ENCODE measurements around the gene BICRA.
"Not testable (repeated sequence)": the region's sequence is repeated elsewhere in the genome, so short reads cannot be mapped to it uniquely, and the experiment has no call there.

BICRA gene

DNA sequence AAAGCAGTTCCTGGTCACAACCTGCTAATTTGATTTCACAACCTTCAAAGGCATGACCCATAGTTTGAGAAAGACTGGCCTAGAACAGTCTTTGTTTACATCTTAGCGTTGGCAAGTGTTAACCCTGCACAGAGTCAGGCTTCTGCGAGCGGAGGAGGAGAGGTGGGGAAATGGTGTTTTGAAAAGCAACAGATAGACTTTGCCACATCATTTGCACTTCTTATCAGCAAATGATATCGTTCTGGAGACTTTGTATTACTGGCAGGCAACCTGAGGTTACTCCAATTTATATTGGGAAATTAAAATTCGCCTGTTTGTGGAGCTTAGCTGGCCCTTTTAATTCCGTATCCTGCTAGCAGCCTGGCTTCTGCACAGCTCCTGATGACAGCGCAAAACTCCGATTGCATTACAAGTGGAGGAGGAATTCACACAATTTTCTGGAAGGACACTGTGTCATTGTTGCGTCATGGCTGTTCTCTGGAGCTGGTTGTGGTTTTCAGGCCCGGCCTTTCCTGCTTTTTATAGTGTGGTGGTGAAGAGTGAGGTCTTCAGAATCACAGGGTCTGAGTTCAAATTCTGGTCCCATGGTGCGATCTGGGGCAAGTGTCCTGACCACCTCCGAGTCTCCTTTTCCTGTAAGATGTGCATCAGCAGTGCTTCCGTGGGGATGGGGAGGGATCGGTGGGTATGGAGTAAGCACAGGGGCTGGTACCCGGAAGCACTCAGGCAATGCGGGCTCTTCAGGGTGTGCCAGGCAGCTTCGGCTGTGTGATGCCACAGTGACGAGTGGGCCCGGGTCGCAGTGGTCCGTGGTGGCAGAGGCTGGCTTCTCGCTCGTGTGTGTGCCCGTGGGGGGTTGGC is 55.2 kb downstream of the BICRA start:
- DNase-seq = no peak

GRCh38 chr19:47668556-47668955 is 59.6 kb downstream of the BICRA start:
- not testable (repeated sequence) for DNase-seq

DNA sequence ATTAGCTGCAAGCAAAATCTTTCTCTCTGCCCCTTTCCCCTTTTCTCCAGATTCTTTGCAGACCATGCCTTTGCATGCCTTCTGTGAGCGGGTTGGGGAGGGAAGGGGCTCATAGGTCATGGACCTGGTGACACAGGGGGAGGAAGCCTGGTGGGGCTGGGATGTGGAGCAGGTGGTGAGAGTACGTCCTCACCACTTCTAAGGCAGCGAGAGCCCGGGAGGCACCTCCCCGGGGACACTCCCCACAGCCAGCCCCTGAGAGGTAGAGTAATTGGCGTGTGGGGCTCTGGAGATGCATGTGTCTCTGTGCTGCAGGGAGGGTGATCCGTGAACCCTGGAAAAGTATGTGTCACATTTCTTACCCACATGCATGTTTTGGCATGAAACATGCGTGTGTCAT is 61.8 kb downstream of the BICRA start:
- no peak for DNase-seq

DNA sequence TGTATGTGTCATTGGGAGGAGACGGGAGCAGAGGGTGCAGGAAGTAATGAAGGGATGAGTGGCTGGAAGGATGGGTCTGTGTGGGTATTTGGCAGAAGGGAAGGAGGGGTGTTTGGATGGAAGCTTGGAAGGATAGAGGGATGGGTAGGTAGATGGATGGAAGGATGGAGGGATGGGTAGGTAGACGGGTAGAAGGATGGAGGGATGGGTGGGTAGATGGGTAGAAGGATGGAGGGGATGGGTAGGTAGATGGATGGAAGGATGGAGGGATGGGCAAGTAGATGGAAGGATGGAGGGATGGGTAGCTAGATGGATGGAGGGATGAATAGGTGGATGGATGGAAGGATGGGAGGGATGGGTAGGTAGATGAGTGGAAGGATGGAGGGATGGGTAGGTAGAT is 62.6 kb downstream of the BICRA start:
- no peak for DNase-seq

- DNase-seq = no peak
Observed at GRCh38 chr19:47673426-47673825, 64.5 kb downstream of the BICRA start.

GRCh38 chr19:47674548-47674947 is 65.6 kb downstream of the BICRA start:
- no peak for DNase-seq

DNA sequence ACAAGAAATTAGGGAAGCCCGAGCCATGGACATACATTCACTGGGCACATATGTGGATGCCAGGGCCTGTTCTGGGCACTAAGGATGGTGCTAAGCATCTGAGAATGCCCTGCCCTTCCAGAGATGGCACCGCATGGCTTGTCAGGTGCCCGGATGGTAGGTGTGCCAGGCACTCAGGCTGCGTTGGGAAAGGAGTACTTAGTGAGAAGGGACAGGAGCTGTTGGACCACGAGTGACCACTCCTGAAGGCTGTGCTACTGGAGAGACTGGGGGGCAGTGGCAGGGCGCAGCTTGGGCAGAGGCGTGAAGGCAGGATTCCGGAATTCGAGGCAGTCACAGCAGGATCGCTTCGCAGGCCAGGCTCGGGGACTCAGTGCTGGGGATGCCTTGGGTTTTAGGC is 66.3 kb downstream of the BICRA start:
- no peak for DNase-seq

- no peak for DNase-seq
Observed at GRCh38 chr19:47675859-47676258, 66.9 kb downstream of the BICRA start.

DNA sequence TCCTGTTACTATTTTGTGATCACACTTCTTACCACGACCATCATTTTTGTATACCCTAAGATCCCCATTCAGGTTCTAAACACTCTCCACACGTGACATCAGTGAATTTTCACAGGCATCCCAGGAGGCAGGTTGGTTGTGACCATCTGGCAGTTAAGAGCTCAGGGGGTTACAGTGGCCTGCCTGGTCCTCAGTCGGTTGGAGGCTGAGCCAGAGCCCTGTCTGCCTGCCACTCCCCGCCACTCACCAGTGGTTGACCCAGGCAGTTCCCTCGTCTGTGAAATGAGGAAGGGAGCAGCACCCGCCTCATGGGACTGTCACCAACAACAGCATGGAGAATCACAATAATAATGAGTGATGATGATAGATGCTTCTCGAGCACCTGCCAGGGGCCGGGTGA is 67.9 kb downstream of the BICRA start:
- DNase-seq = no peak

GRCh38 chr19:47679251-47679900 is 70.4 kb downstream of the BICRA start:
- no peak for DNase-seq

DNA sequence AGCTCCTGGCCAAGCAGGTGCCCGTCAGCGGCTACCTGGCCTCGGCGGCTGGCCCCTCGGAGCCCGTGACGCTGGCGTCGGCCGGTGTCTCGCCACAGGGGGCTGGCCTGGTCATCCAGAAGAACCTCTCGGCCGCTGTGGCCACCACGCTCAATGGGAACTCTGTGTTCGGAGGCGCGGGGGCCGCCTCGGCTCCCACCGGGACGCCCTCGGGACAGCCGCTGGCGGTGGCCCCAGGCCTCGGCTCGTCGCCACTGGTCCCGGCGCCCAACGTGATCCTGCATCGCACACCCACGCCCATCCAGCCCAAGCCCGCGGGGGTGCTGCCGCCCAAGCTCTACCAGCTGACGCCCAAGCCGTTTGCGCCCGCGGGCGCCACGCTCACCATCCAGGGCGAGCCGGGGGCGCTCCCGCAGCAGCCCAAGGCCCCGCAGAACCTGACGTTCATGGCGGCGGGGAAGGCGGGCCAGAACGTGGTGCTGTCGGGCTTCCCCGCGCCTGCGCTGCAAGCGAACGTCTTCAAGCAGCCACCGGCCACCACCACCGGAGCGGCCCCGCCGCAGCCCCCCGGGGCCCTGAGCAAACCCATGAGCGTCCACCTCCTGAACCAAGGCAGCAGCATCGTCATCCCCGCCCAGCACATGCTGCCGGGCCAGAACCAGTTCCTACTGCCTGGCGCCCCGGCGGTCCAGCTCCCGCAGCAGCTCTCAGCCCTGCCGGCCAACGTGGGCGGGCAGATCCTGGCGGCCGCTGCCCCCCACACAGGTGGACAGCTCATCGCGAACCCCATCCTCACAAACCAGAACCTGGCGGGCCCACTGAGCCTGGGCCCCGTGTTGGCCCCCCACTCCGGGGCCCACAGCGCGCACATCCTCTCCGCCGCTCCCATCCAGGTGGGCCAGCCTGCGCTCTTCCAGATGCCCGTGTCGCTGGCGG is 71.3 kb downstream of the BICRA start:
- no peak for DNase-seq

DNA sequence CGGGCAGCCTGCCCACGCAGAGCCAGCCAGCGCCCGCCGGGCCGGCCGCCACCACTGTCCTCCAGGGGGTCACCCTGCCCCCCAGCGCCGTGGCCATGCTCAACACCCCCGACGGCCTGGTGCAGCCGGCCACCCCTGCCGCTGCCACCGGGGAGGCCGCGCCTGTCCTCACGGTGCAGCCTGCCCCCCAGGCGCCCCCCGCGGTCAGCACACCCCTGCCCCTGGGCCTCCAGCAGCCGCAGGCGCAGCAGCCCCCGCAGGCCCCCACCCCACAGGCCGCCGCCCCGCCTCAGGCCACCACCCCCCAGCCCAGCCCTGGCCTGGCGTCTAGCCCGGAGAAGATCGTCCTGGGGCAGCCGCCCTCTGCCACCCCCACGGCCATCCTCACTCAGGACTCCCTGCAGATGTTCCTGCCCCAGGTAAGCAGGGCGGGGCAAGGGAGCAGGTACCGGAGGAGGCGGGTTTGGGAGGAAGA is 72.0 kb downstream of the BICRA start:
- no peak for DNase-seq

DNA sequence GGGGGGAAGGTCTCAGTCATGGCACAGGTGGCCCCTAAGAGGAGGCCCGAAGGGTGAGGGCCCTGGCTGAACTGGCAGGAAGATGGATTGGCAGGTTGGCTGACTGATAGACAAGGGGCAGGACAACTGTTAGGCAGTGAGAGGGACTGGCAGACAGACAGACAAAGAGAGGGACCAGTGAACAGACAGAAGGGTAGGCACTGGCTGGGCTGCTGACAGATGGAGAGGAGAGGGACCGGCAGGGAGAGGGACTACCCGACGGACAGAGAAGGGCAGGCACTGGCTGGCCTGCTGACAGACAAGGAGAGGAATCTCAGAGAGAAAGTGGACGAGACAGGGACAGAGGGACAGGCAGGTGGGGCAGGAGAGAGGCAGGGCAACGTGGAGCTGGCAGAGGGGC is 72.5 kb downstream of the BICRA start:
- no peak for DNase-seq

DNA sequence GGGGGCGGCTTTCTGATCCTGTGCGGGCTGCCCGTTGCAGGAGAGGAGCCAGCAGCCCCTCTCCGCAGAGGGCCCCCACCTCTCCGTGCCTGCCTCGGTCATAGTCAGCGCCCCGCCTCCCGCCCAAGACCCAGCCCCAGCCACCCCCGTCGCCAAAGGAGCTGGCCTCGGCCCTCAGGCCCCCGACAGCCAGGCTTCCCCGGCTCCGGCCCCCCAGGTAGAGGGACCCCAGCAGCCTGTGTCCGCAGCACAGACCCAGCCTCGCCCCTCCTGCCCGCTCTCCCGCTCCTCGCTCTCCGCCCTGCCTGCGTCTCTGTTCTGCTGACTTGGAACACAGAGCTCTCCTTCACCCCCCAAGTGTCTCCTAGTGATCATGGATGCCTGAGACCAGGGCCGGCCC is 73.0 kb downstream of the BICRA start:
- no peak for DNase-seq

DNA sequence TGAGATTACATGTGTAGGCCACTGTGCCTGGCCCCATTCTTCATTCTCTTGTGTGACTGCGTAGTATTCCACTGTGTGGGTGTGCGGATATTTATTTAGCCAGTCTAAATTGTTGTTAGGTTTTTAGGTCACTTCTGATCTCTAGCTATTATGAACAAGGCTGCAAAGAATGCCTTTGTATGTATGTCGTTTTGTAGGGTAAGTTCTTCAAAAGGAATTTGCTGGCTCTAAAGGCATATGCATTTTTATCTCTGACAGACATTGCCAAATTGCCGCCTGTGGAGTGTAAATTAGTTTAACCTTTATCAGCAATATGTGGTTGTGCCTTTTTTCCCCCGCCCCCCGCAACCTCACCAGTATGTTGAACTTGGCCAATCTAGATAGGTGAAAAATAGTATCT is 74.0 kb downstream of the BICRA start:
- no peak for DNase-seq

- no peak for DNase-seq
Observed at GRCh38 chr19:47686679-47687450, 77.9 kb downstream of the BICRA start.

- no peak for DNase-seq
Observed at GRCh38 chr19:47687906-47688305, 79.0 kb downstream of the BICRA start.

DNA sequence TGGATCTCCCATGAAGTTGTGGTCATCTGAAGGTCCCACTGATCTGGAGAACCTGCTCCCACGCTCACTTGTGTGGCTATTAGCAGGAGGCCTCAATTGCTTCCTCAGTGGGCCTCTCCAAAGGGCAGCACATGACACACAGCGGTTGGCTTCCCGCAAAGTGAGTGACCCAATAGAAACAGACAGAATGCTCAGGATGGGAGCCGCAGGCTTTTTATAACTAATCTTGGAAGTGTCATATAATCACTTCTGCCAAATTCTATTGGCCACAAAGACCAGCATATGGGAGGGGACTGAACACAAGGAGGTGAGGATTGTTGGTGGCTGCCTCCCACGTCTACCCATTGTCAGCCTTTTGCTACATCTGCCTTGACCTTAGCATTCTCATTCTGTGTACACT is 82.2 kb downstream of the BICRA start:
- DNase-seq = no peak

DNA sequence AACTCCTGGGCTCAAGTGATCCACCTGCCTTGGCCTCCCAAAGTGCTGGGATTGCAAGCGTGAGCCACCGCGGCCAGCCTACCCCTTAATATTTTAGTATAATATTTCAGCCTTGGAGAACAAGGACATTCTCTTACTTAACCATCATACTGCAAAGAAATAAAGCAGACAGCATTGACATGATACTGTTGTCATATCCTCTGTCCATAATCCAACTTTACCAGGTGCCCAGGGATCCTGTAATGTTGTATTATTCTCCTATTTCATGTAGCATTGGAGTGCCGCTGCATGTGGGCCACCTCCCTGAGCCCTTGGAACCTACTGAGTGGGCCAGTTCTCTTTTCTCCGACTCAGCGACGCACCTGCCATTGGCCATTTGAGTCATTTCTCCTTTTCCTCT is 82.8 kb downstream of the BICRA start:
- DNase-seq = no peak

- DNase-seq = no peak
Observed at GRCh38 chr19:47693489-47693888, 84.6 kb downstream of the BICRA start.

- DNase-seq = no peak
Observed at GRCh38 chr19:47693903-47694302, 85.0 kb downstream of the BICRA start.

DNA sequence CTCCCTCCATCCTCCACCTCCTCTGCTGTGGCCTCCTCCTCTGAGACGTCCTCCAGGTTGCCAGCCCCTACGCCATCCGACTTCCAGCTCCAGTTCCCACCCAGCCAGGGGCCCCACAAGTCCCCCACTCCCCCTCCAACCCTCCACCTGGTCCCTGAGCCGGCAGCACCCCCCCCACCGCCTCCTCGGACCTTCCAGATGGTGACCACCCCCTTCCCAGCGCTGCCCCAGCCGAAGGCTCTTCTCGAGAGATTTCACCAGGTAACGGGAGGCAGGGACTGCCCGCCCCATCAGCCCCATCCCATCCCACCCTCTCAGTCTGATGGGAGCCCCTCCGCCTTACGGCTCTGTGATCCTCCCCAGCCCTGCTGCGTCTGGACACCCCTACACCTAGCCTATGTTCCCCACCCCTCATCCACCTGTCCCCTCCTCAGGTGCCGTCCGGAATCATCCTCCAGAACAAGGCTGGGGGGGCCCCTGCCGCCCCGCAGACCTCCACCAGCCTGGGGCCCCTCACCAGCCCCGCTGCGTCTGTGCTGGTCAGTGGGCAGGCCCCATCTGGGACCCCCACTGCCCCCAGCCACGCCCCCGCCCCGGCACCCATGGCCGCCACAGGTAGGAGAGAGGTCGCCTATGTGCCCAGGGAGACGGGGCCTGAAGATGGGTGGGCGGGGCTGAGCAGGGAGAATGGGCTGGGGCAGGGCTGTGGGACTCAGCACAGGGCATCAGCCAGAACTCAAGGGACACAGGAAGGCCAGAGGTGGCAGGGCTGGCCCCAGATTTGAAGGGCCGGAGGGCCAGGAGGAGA is 85.7 kb downstream of the BICRA start:
- no peak for DNase-seq

Measured in CD4-positive, alpha-beta T cell treated with Interleukin-17A for 4 hours (primary cell).